Activated CD4-positive, CD25-positive, alpha-beta regulatory T cell treated with anti-CD3 and anti-CD28 coated beads, Interleukin-2, amount 50 U/mL, for 72 hours (primary cell): ENCODE results near the gene AASS.

Experiments used
- DNase-seq: peaks from one replicate; pipeline ENCODE4 v3.0.0; 2021

The AASS gene

GRCh38 chr7:122035876-122036275, 108.2 kb downstream of the AASS start:
- DNase-seq, result no peak

GRCh38 chr7:122033641-122034040, 110.4 kb downstream of the AASS start:
- DNase-seq, result no peak

GRCh38 chr7:122027058-122027457, 117.0 kb downstream of the AASS start:
- no peak for DNase-seq
